ENCODE measurements around the gene PPP1R9B.

DNA sequence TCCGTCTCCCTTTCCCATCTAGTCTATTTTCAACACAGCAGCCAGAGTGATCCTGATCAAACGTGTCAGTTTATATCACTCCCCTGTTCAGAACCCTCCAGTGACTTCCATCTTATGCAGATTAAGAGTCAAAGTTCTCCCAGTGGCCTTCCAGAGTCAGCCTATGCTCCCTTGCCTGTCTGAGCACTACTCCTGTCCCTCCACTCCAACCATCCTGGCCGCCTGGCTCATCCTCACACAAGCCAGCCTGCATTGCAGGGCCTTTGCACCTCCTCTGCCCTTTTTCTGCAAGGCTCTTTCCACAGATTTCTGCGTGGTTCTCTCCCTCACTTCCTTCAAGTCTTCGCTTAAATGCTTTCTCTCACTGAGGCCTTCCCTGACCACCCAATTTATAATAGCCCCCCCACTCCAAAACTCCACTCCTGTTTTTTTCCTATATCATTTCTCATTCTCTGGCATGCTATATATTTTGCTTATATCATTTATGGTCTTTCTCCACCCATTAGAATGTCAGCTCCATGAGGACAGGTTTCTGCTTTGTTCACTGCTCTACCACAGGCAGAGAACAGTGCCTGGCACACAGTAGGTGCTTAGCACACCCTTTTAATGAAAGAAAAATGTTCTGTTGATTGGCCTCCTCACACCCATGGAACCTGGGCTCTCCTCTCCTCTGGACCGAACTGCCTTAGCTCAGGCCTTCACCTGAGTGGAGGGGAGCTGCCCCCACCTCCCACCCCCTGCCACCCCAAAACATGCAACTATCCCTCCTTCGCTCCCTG is 29.8 kb downstream of the PPP1R9B start:
- TF ChIP-seq, protein P1, sequence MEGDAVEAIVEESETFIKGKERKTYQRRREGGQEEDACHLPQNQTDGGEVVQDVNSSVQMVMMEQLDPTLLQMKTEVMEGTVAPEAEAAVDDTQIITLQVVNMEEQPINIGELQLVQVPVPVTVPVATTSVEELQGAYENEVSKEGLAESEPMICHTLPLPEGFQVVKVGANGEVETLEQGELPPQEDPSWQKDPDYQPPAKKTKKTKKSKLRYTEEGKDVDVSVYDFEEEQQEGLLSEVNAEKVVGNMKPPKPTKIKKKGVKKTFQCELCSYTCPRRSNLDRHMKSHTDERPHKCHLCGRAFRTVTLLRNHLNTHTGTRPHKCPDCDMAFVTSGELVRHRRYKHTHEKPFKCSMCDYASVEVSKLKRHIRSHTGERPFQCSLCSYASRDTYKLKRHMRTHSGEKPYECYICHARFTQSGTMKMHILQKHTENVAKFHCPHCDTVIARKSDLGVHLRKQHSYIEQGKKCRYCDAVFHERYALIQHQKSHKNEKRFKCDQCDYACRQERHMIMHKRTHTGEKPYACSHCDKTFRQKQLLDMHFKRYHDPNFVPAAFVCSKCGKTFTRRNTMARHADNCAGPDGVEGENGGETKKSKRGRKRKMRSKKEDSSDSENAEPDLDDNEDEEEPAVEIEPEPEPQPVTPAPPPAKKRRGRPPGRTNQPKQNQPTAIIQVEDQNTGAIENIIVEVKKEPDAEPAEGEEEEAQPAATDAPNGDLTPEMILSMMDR (IDR thresholded peaks at IDR 0.05; ENCODE audit: low read depth, low read length), result no peak
- no peak for TF ChIP-seq EZH2phosphoT487 (IDR thresholded peaks at IDR 0.05; ENCODE audit: low read depth)

Data from OCI-LY3 (cell line).